Esophagus muscularis mucosa (tissue), 4 donors: ENCODE results near the gene PAFAH2. TPM values are rescaled to one million over a fixed set of nuclear protein-coding genes. Genes with fewer than 3 reads are reported as not detected.
A peak's percentile ranks its signal among the peaks of the same experiment; 100 is the strongest.

Experiments used
- DNase-seq: peaks from one replicate; pipeline ENCODE4 v3.0.0-alpha.2; 2017; ENCODE audit errors: extremely low spot score
- H3K27ac ChIP-seq, 4 donors: fragments of 200-600 bp; sonication (generic); replicated peaks in 1 of 4; 1 replicate in 3 of 4; 2 replicates in 1 of 4; pipeline ENCODE4 v1.5.1; 2016 to 2019; ENCODE audit warnings: mild to moderate bottlenecking in 1 of 4
- H3K27me3 ChIP-seq, 4 donors: fragments of 200-600 bp; sonication (generic); one replicate each; pipeline versions ENCODE4 v1.5.1 to v1.6.0; 2016 to 2019
- H3K36me3 ChIP-seq, 4 donors: fragments of 200-600 bp; sonication (generic); one replicate each; pipeline ENCODE4 v1.5.1; 2016 to 2019
- H3K4me1 ChIP-seq, 4 donors: fragments of 200-600 bp; sonication (generic); one replicate each; pipeline ENCODE4 v1.5.1; 2016 to 2019
- H3K4me3 ChIP-seq, 4 donors: fragments of 200-600 bp; sonication (generic); 1 replicate in 2 of 4; 2 replicates in 2 of 4; pipeline ENCODE4 v1.5.1; 2016 to 2019; ENCODE audit warnings: mild to moderate bottlenecking in 4 of 4, moderate library complexity in 1 of 4
- H3K9me3 ChIP-seq, 4 donors: fragments of 200-600 bp; sonication (generic); 1 replicate in 3 of 4; 2 replicates in 1 of 4; pipeline ENCODE4 v1.5.1; 2016 to 2019
- CTCF ChIP-seq, 3 experiments: fragments of 200-600 bp in 2 of 3; fragments of 450-650 bp in 1 of 3; sonication (generic) in 2 of 3; IDR thresholded peaks; one replicate each; pipeline ENCODE4 v1.5.1; 2017 to 2019; ENCODE audit warnings: antibody characterized with exemption in 3 of 3, mild to moderate bottlenecking in 2 of 3, moderate library complexity in 1 of 3
- EP300 ChIP-seq: sonication (generic); formaldehyde crosslinking; IDR thresholded peaks from one replicate; pipeline ENCODE4 v1.6.1; 2017; ENCODE audit warnings: antibody characterized with exemption
- POLR2A ChIP-seq: fragments of 450-650 bp; IDR thresholded peaks from one replicate; pipeline ENCODE4 v1.6.1; 2017; ENCODE audit warnings: antibody characterized with exemption, moderate library complexity, mild to moderate bottlenecking, low read depth
- POLR2AphosphoS5 ChIP-seq, 2 donors: sonication (generic); formaldehyde crosslinking; IDR thresholded peaks; one replicate each; pipeline ENCODE4 v1.6.1; 2017; ENCODE audit warnings: antibody characterized with exemption in 2 of 2
- WGBS: methylation state at CpG from one replicate; pipeline ENCODE4 v1.1.5; 2018; 5-methylcytosine and 5-hydroxymethylcytosine counted together
- intact Hi-C: fragments of 100-400 bp; cut with DNase I; formaldehyde crosslinking; loops from one replicate; pipeline ENCODE4 v1.15.1; 2023
- total RNA-seq, 4 donors: library from RNA; depleted of rRNA; stranded (reverse); fragments of >200 nt; gene quantifications; one replicate each; pipeline versions ENCODE4 v1.1.0 to v1.2.1, GENCODE V29; 2016

Gene PAFAH2
- total RNA-seq, 4 donors from 2014 or later: 6.1 to 10.0 (median 9.2) TPM

- 54% methylated on average over 4 of the region's 4 CpGs for WGBS
- no peak overlapping the region for H3K4me3 ChIP-seq
- H3K9me3 ChIP-seq: no peaks in the 10 kb centered on the region
- peaks cover 0 to 13% (median 3%) of the 10 kb centered on the region in 4 donors for H3K4me1 ChIP-seq
- peak overlapping the region in 1 of 4 donors; percentile 13 for H3K27ac ChIP-seq
- no peaks in the 10 kb centered on the region for H3K27me3 ChIP-seq
- DNase-seq: no peak
- intact Hi-C loops: no loop called here
- no peaks in the 10 kb centered on the region for H3K36me3 ChIP-seq
- TF ChIP-seq EP300 (no peak), POLR2AphosphoS5 (IDR thresholded peaks at IDR 0.05) (no peak), CTCF (IDR thresholded peaks at IDR 0.05) (no peak), POLR2A (no peak)
These were observed 7.7 kb upstream of the PAFAH2 start for GRCh38 chr1:26005434-26006105.

GRCh38 chr1:26003756-26004155 lies 5.9 kb upstream of the PAFAH2 start:
- intact Hi-C loops: no loop called here
- no peak for TF ChIP-seq CTCF (IDR thresholded peaks at IDR 0.05)
- no peak for TF ChIP-seq POLR2A
- no peak for TF ChIP-seq EP300
- TF ChIP-seq POLR2AphosphoS5 (IDR thresholded peaks at IDR 0.05): no peak
- Histone ChIP-seq H3K9me3 (no peaks in the 10 kb centered on the region), H3K4me3 (no peak overlapping the region), H3K27me3 (no peaks in the 10 kb centered on the region), H3K36me3 (no peaks in the 10 kb centered on the region), H3K27ac (no peak overlapping the region), H3K4me1 (peaks cover 0 to 15% (median 5%) of the 10 kb centered on the region in 4 donors)
- 83% methylated on average over 2 of the region's 2 CpGs for WGBS
- no peak for DNase-seq

GRCh38 chr1:26003262-26003661 lies 5.4 kb upstream of the PAFAH2 start:
- 95% methylated on average over 4 of the region's 4 CpGs for WGBS
- intact Hi-C loops: no loop called here
- Histone ChIP-seq H3K9me3 (no peaks in the 10 kb centered on the region), H3K27me3 (no peaks in the 10 kb centered on the region), H3K4me1 (peaks cover 4 to 20% (median 10%) of the 10 kb centered on the region in 4 donors), H3K36me3 (no peaks in the 10 kb centered on the region), H3K27ac (no peak overlapping the region), H3K4me3 (no peak overlapping the region)
- TF ChIP-seq POLR2A: no peak
- no peak for TF ChIP-seq CTCF (IDR thresholded peaks at IDR 0.05)
- TF ChIP-seq POLR2AphosphoS5 (IDR thresholded peaks at IDR 0.05): no peak
- TF ChIP-seq EP300: no peak
- DNase-seq: no peak

GRCh38 chr1:25999041-25999800 lies 1.4 kb upstream of the PAFAH2 start:
- Histone ChIP-seq H3K4me3 (no peak overlapping the region), H3K27ac (peak overlapping the region in 1 of 4 donors; percentile 72), H3K9me3 (no peaks in the 10 kb centered on the region), H3K4me1 (peaks cover 15 to 27% (median 20%) of the 10 kb centered on the region in 4 donors), H3K36me3 (no peaks in the 10 kb centered on the region), H3K27me3 (no peaks in the 10 kb centered on the region)
- TF ChIP-seq POLR2AphosphoS5 (IDR thresholded peaks at IDR 0.05): no peak
- TF ChIP-seq CTCF (IDR thresholded peaks at IDR 0.05): no peak
- no peak for TF ChIP-seq EP300
- TF ChIP-seq POLR2A: no peak
- intact Hi-C loops: loop anchor here (2.0 to 5.0 kb wide), 3 partner anchors 94 to 177 kb away; no protein-coding TSS in a partner anchor
- DNase-seq: no peak
- 95% methylated on average over 18 of the region's 18 CpGs for WGBS
